Kidney capillary endothelial cell (primary cell): ENCODE measurements around the gene RBP3.
A peak's percentile ranks its signal among the peaks of the same experiment; 100 is the strongest.

Experiments used
- DNase-seq: peaks from one replicate; pipeline ENCODE4 v3.0.0-alpha.2; 2018; ENCODE audit warnings: low spot score

The RBP3 gene

DNA sequence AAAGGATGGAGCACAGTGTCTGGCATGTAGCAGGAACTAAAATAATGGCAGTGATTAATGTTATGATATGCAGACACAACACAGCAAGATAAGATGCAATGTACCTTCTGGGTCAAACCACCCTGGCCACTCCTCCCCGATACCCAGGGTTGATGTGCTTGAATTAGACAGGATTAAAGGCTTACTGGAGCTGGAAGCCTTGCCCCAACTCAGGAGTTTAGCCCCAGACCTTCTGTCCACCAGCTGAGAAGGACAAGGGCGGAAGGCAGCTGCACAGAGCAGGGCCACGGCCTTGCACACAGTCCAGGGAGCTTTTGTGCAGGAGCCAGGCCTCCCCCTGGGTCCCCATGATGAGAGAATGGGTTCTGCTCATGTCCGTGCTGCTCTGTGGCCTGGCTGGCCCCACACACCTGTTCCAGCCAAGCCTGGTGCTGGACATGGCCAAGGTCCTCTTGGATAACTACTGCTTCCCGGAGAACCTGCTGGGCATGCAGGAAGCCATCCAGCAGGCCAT is at the start of gene RBP3:
TSS of gene RBP3 (plus strand) at position 226 of the 514 bp plus-strand sequence. CDS start at position 348, 122 bp downstream.
- DNase-seq = no peak

DNA sequence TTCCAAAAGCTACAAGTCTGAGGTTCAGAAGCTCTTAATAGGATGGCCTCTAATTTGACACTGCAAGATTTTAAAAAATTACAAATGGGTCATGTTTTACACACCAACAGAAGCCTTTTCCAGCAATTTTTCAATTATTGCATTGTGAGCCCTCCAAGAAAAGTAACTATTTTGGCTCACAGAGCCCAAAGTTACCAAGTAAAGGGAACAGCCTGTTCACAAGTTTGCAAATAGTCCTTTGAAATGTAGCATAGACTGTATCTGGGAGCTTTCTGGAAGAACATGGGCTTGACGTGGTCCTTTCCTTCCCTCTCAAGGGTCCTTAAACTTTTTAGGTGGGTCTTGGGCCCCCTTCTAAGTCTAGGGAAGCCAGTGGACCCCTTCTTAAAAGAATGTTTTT is 49.4 kb upstream of the RBP3 start:
- no peak for DNase-seq

DNA sequence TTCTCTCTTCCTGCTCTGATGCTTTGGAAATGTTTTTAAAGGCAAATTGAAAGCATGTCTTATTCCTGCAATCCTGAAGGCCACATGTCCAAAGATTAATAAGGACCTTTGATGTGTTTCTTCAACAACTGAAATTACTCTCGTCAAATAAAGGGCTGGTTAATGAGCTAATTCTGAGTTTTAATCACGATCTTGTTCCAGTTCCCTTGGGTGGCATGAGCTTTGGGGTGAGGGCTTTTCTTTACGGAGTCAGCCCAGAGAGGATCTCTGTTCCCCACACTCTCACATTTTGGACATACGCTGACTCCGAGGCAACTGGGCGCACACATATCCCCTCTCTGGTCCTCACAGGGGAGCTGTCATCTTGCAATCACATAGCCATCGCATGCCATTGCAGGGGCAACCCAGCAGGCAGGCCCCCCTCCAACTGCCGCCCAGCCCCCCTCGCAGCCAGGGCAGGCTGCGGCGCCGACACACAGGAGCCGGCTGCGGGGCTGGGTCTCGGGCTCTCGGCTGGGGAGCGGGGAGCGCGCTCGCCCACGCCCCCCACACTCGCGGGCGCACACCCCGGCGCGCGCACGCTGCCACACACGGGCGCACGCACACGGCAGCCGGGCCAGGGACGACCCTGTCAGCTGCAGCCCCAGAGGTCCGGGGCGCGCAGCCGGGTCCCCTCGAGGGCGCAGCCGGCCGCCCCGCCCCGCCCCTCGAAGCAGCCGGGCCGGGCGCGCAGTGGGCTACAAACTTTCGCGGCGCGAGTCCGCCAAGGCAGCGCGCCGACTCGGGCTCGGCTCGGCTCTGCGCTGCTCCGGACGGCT is 48.3 kb upstream of the RBP3 start, which contains the start of gene GDF10:
TSS of gene GDF10 (plus strand) at position 587 of the 818 bp plus-strand sequence. CDS start 455 bp downstream, outside the sequence.
- no peak for DNase-seq

DNA sequence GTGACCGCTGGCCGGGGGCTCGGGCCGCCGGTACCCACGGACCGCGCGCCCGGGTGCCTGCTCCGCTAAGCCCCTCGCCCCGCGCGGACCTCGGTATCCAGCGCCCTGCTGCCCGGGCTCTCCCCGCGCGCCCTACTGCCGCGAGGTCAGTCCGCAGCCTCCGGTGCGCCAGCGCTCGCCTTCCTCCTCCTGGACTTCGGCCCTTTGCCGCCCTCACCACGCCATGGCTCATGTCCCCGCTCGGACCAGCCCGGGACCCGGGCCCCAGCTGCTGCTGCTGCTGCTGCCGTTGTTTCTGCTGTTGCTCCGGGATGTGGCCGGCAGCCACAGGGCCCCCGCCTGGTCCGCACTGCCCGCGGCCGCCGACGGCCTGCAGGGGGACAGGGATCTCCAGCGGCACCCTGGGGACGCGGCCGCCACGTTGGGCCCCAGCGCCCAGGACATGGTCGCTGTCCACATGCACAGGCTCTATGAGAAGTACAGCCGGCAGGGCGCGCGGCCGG is 47.7 kb upstream of the RBP3 start:
- DNase-seq = no peak

DNA sequence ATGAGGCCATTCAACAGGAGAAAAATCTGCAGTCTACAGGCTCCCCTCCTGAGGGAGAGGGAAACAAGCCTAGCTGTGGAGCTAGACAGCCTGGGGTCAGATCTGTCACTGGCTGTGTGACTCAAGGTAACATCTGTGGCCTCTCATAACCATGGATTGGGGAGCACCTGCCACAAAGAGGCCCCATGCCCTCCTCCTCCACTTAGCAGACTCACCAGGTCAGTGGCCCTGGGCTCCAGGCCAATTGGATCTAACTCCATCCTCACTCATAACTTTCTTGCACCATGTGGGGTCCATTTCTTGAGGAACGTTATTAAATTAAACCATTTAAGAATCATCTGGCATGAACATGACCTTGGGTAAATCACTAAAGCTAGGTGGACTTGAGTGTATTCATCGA is 46.3 kb upstream of the RBP3 start:
- DNase-seq = no peak

- no peak for DNase-seq
Measured at GRCh38 chr10:47303105-47303504, 45.1 kb upstream of the RBP3 start.

- DNase-seq = no peak
Measured at GRCh38 chr10:47303866-47304265, 44.3 kb upstream of the RBP3 start.

DNA sequence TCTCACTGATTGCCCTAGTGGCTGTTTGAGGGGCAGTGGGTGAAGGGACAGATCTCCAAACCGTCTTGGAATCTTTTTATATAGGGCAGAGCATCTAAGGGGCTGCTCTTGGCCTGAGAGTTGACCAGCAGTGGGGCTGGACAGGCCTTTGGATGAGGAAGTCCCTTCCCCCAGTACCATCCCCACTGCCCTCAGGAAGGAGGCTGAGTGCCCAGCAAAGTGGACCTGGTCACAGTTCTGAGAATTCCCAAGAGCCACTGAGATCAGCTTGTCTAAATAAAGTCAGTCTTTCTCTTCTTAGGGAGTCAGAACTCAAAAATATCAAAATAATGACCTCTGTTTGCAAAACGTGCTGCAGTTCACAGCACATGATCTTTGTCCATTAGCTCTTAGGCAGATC is 42.6 kb upstream of the RBP3 start:
- no peak for DNase-seq

DNA sequence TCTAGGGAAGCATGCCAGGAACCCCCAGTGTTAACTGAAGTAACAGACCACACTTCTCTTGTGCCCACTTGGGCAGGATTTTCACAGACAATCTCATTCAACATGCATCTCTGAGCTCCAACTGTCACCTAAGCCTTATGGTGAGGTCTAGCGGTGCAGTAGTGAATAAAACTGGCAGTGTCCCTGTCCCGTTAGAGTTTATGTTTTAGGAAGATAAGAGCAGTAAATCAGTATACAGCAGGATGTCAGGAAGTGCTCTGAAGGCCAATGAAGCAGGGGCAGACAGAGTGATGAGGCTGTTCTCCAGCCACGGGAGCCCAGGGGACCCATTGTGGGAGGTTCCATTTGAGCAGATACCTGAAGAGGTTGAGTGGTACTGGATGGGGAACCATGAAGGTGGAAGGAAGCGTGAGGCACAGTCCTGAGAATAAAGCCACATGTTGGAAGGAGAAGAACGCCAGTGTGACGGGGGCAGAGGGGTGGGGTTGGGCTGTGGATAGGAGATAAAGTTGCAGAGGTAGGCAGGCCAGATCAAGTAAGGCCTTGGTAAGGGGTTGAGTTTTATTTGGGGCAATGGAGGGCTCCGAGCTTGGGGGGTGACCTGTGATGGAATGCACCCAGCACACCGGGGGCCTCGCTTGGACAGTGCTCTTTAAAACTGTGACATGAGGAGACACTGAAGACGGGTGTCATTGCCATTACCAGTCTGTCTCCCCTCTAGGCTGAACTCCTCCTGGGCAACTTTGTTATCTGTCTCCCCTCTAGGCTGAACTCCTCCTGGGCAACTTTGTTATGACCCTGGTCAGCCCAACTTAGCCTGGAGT is 41.6 kb upstream of the RBP3 start:
- DNase-seq = no peak

GRCh38 chr10:47307381-47307780 is 40.8 kb upstream of the RBP3 start:
- DNase-seq = no peak

DNA sequence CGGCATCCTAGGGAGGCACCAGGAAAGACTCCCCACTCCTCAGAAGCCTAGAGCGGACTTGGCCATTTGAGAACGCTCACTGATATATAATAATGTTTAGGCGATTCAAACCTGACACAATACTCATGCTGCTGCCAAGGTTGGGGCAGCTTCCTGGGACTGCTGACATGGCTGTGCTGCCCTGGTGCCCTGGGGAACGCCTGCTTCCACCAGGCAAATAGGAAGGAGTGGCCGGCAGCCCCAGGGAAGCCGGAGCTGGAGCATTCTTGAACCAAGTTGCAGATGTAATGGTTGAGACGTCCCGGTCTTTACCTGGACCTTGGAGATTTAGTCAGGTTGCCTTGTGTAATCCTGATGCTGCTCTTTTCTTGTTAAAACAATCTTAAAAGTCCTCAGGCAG is 39.4 kb upstream of the RBP3 start:
- no peak for DNase-seq

DNA sequence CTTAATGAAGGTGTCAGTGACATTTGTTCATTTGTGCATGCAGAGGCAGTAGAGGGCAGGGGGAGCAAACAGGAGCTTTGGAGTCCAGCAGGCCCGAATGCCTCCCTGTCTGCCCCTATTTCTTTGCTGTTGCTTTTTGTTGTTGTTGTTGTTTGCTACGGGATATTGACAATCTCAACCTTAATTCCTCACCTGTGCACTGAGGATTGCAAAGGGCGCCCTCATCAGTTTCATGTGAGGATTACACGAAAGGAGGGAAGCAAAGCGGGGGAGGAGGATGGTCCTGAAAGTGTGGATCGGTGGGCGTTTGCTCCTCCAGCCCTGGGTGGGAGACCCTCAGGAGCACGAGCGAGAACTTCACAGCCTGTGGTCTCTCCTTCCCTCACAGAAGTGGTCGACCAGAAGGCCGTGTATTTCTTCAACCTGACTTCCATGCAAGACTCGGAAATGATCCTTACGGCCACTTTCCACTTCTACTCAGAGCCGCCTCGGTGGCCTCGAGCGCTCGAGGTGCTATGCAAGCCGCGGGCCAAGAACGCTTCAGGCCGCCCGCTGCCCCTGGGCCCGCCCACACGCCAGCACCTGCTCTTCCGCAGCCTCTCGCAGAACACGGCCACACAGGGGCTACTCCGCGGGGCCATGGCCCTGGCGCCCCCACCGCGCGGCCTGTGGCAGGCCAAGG is 38.6 kb upstream of the RBP3 start:
- DNase-seq = no peak

DNA sequence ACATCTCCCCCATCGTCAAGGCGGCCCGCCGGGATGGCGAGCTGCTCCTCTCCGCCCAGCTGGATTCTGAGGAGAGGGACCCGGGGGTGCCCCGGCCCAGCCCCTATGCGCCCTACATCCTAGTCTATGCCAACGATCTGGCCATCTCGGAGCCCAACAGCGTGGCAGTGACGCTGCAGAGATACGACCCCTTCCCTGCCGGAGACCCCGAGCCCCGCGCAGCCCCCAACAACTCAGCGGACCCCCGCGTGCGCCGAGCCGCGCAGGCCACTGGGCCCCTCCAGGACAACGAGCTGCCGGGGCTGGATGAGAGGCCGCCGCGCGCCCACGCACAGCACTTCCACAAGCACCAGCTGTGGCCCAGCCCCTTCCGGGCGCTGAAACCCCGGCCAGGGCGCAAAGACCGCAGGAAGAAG is 38.1 kb upstream of the RBP3 start:
- no peak for DNase-seq

DNA sequence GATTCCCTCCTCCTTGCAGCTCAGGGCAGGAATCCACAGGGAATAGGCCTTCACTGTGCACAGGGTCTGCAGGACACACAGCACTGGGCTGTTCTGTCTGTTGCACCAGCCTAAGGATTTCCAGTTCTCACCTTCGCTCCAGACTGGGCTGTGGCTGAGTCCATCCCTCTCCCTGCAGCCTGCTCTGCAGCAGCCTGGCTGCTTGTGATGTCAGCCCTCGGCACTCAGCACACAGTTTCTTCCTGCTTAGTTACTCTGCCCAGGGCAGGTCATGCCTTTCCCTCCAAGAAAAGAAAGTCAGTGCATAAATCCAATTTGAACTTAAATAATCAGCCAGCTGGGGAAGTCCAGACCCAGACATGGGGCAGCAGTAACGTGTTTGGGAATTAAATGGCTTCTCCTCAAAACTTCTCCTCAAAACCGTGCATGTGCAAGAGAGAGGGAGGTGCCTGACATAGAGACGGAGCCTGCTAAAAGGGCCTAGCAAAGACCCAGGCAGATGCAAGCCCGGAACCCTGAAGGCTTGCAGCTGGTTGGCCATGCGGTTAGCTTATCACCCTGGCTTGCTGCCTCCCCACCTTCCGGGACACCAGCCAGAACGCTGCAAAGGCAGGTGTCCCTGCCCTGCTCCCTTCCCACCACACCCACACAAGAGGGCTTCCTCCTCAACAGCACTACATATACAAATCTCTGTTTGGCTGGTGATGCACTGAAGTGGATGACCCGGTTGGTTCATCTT is 36.8 kb upstream of the RBP3 start:
- no peak for DNase-seq

- peak; percentile 63 for DNase-seq
Measured at GRCh38 chr10:47311932-47312662, 36.1 kb upstream of the RBP3 start.

DNA sequence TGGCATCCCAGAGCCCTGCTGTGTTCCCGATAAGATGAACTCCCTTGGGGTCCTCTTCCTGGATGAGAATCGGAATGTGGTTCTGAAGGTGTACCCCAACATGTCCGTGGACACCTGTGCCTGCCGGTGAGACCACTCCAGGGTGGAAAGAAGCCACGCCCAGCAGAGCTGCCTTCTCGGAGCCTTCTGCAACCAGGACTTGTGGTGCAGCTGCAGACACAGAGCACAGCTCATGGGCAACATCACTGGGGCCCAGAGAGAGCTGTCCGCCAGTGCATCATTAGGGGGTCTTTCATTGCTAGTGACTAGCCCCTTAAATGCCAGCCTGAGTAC is 35.5 kb upstream of the RBP3 start:
- no peak for DNase-seq

DNA sequence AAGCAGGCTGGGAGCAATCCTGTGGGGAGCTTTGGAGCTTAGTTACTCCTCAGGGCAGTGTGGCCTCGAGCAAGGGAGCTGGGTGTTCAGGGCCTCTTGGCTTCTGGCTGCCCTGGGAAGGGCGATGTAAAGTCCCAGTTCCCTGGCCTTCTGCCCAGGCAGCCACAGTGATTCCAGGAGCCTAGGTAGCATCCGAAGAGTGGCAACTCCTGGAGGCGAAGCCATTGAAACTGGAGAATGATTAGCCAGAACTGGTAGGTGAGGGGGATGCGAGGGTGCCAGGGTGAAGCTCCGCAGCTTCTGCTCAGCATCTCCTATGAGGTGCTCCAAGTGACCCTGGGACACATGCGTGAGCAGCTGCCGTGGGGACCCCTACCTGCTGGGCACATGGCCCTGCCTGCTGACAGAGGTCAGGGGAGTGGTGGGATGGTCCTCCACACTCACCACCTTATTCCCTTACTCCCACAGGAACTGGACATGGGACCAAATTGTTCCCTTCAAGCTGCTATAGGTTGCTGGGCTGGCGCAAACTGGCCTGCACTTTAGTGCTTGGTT is 33.7 kb upstream of the RBP3 start:
- DNase-seq = no peak

DNA sequence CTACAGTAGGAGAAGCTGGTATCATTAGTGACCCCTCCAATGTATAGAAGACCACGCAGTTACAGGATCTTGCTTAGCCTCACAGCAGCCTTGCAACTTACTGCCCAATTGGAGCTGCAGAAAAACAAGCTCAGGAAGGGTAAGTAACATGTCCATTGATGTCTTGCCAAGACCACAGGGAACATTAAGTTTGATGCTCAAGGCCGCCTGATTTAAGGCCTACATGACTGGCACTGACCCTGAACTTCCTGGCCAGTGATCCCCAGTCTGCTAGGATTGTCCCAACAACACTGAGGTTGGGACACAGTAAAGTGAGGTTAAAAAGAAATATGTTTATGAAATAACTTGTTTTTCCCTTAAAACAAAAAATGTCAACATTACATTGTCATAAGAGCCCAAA is 32.7 kb upstream of the RBP3 start:
- DNase-seq = no peak

DNA sequence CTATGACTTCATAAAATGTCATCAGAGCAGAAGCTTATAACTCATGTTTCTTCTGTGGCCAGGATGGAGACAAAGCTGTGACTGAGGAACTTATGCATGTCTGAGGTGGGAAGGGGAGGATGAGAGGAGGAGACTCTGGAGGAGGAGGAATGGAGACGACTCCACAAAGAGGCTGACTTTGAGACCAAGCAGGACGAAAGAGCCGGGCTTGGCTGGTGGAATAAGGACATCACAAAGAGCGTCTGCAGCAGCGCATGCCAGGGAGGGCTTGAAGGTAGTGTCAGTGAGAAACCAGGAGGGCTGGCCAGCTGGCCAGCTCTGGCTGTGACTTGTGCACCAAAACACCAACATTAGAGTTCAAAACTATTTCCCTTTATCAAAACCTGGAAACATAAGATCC is 32.0 kb upstream of the RBP3 start:
- no peak for DNase-seq

GRCh38 chr10:47317251-47317650 is 30.9 kb upstream of the RBP3 start:
- DNase-seq = no peak

DNA sequence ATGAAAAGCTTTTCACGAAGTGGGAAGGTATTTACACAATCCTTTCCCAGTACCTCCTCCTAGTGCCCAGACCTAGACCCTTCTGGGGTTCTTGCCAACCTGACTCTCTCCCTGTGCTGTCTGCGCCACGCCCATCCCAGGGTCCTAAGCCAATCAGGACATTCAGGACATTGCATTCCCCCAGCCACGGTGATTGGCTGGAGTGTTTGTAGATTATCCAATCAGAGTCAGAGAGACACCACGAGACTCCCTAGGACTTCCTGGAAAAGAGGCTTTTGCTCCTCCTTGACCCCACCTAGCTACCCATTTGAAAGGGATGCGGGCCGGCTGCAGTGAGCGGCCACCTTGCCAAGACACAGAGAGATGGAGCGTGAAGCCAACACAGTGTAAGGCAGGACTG is 29.5 kb upstream of the RBP3 start:
- no peak for DNase-seq
